GM18870 (cell line): ENCODE data around the gene CPLANE1.
"Not testable (repeated sequence)": the region's sequence is repeated elsewhere in the genome, so short reads cannot be mapped to it uniquely, and the experiment has no call there.

Source experiments
- ATAC-seq: cut with Tn5 transposase; IDR thresholded peaks from one replicate; pipeline ENCODE4 v1.9.1; 2021; ENCODE audit warnings: moderate library complexity; ENCODE audit not compliant: unreplicated experiment

Gene CPLANE1

DNA sequence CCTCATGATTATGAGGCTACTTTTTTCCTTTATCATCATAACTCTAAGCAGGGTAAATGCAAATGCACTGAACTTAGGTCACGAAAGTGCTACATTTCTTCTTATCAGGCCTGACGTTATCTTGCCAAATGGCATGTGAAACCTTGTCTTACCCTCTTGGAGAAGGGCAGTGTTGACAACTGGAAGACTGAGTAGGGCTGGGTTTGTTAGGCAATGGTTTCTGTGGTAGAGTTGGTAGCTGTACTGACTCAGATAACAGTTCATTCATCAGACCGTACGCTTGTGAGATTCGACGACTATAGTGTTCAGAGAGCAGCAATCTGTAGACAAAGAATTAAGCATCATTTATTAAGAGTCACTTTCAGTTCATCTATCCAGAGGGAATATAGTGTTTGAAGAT, 127.7 kb downstream of the CPLANE1 start:
- no peak for ATAC-seq

DNA sequence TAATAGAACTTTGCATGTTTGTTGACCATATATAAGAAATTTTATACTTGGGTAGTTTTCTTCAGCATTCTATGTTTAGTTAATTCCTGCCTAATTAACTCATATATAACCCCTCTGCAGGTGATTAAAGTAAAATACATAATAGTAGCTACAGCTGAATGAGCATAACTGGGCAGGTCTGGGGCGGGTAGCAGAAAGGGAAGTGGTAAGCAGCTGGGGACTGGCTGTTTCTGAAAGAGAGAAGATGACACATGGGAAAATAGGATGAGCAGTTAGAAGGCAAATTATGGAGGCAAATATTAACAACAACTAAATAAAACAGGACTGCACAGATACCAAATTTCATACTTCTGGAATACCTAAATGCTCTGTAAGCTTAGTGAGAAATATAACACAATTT, 128.1 kb downstream of the CPLANE1 start:
- no peak for ATAC-seq

DNA sequence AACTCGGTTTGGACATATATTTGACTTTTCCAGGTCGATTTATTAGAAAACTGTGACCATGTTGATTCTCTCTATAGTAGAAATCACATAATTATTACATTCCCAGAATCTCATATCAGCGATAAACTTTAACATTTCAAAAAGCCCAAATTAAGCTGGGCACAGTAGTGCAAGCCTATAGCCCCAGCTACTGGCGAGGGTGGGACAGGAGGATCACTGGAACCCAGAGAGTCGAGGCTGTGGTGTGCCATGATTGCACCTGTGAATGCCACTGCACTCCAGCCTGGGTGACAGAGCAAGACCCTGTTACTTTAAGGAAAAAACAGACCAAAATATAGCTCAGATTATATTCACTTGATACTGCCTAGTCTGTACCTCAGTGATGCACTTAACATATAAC, 128.9 kb downstream of the CPLANE1 start:
- ATAC-seq: no peak

DNA sequence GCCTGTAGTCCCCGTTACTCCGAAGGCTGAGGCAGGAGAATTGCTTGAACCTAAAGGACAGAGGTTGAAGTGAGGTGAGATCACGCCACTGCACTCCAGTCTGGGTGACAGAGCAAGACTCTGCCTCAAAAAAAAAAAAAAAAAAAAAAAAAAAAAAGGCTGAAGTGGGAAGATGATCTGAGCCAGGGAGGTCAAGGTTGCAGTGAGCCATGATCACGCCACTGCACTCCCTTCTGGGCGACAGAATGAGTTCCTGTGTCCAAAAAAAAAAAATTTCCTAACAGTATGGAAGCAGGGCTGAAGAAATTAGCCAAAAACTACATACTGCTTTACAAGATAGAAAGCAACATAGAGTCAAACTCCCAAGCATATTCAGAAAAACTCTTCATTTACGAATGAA, 132.8 kb downstream of the CPLANE1 start:
- ATAC-seq: no peak

DNA sequence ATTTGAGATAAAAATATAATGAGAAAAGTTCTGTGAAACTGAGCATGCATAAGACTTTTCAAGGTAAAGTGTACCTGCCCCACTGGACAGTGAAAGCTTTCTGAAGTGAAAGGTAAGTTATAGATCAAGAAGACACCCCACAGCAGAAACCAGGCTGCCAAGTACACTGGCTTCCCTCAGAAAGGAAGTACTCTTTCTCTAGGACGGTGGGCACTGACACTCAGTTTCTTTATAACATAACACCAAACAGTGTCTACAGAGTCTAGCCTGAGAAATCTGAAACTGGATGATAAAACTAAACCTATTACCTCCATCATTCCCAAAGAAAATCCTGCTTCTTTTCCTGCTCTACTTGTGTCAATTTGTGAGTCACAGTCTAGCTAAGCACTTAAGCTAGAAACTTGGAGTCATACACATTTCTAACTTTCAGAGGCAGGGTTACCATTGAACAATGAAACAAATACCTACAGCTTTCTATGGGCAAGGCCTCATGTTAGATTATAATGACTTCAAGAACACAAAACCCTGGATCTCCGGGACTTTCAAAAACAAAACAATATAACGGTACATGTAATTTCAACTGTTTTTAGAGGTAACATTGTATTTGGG, 136.7 kb downstream of the CPLANE1 start:
- ATAC-seq: no peak

DNA sequence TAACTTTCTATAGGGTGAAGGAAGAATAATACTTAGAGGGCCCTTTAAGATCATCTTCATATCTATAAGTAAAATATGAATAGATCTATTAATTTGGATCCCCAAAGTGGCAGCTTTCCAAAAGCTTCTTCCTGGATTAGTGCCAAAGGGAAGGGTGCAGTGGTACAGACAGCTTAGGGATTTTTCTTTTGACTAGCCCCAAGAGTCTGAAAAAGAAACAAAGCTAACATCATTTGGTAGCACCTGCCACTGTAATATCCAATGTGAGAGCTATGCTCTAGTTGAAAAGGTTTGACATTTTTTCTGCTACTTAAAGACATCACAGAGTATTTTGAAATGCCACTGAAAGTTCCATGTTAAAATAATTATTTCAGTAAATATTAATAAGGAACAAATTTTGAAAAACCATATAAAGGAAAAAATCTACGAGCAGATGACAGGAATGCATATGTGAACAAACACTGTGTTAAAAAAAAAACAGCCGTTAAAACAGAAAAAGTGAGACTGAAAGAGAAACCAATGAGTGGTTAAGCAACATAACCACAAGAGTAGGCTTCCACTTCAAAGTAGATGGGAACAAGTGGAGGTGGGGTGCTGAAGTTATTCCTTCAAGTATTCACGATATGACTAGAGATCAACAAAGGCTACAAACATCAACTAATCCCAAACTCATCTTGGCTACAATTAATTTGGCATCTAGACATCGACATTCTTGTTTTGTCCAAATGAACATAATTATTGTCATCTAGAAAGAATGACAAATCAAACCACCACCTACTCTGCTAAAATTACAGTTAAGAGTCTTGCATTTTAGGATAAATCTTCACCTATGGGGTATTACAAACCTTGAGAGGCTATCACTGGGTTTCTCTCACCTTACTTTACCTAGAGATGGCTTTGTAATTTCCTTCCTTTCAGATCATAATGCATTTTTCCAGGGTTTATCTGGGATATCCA, 137.5 kb downstream of the CPLANE1 start:
- peak; percentile 92 for ATAC-seq

DNA sequence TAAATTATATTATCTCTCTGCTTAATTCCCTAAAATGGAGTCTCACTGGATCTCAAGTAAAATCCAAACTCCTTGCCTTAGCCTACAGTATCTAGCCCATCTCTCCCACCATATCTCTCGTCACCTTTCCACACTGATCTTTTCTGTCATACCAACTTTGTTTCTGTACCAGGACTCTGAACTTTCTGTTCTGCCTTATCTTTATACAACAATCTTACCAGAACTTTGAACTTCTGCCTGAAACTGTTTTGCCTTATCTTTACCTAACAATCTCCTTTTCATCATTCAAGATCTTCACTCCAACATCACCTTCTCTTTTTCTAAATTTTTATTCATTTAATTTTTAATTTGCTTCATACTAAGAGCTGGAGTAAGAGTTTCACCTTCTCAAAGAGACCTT, 139.0 kb downstream of the CPLANE1 start:
- no peak for ATAC-seq

DNA sequence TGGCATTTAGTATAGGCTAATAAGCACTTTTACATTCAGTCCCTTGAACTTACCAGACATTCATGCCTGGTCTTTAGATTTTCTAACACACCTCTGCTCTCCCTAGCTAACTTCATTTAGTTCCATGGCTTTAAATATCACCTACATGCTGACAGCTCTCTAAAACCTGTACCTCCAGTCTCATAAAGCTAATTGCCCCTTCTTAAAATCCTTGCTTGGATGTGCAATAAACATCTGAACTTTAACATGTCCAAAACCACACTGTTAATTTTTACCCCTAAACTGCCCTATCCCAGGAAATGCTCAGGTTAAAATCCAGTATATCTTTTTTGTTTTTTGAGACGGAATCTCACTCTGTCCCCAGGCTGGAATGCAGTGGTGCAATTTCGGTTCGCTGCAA, 139.8 kb downstream of the CPLANE1 start:
- ATAC-seq: no peak

DNA sequence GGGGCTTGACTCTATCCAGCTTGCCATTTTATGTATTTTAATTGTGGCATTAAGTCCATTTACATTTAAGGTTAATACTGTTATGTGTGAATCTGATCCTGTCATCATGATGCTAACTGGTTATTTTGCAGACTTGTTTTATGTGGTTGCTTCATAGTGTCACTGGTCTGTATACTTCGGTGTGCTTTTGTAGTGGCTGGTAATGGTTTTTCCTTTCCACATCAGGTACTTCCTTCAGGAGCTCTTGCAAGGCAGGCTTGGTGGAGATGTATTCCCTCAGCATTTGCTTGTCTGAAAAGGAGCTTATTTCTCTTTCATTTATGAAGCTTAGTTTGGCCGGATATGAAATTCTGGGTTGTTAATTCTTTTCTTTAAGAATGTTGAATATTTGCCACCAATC, 145.9 kb downstream of the CPLANE1 start:
- no peak for ATAC-seq

DNA sequence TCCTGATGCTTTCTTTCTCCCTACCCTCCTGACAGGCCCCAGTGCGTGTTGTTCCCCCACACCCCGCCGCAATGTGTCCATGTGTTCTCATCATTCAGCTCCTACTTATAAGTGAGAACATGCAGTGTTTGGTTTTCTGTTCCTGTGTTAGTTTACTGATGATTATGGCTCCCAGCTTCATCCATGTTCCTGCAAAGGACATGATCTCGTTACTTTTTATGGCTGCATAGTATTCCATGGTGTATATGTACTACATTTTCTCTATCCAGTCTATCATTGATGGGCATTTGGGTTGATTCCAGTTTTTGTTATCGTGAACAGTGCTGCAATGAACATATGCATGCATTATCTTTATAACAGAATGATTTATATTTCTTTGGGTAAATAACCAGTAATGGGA, 149.9 kb downstream of the CPLANE1 start:
- ATAC-seq: not testable (repeated sequence)

DNA sequence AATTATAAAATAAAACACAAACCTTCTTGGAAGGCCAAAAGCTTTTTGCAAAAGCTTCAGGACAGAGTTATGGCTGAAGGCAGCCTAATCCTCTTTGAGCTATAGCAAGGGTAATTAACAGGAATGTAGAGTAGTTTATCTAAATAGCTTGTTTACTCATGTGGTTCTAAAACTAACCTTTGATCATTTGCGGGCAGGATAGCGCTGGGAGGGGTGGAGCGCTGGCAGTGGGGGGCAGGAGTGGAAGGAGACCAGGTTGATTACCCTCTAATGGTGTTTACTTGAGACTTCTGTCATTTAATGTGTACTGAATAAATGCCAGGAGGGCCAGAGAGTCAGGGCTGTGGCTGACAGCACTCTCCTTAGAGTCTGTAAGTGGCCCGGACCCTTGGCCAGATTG, 155.4 kb downstream of the CPLANE1 start:
- ATAC-seq: not testable (repeated sequence)

DNA sequence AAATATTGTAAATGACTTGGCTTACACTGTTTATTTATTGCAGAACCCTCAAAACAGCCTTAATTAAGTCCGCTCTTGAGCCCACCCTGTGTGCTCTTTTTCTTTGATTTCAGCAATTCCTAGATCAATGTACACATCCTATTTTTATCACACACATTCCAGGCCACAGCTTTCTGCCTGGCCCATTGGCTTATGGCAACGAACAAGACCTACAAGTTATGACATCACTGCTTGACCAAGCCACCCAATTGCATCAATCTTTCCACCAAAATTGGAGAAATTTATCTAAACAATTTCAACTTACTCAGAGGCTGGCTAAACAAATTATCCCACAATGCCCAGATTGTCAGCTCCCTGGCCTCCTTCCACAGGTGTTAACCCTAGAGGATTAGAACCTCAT, 158.4 kb downstream of the CPLANE1 start:
- ATAC-seq: no peak

DNA sequence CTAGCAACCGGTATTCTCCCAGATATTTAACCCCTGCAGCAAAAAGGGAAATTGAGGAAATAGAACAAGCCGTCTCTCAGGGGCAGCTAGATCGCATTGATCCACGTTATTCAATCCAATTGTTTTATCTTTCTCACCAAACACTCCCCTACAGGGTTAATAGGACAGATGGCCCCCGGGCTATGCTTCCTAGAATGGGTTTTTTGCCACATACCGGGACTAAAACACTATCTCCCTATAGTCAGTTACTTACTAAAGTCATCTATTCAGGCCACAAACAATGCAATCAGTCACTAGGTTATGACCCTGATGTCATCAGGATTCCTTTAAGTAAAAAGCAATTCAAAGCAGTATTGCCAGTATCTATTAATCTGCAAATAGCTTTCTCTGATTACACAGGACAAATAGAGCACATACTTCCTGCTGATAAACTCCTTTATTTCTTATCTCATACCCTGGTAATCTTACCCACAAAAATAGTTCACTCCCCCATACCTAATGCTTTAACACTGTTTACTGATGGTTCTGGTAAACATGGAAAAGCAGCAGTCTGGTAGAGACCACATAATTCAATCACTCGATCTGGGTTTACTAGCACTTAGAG, 159.0 kb downstream of the CPLANE1 start:
- ATAC-seq: no peak

DNA sequence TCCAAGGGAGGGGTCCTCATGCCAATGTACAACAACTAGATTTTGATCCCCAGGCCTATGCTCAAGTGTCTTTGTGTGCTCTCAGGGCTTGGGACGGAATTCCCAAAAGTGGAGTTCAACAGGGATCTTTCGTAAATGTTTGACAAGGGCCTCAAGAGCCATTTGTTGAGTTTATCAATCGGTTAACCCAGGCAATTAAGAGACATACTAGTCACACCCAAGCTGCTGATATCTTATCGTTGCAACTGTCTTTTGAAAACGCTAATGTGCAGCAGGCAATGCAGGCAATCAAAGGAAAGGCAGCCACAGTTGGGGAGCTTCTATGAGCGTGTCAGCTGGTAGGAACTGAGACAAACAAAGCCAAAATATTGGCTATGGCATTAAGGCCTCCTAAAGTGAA, 161.2 kb downstream of the CPLANE1 start:
- no peak for ATAC-seq

DNA sequence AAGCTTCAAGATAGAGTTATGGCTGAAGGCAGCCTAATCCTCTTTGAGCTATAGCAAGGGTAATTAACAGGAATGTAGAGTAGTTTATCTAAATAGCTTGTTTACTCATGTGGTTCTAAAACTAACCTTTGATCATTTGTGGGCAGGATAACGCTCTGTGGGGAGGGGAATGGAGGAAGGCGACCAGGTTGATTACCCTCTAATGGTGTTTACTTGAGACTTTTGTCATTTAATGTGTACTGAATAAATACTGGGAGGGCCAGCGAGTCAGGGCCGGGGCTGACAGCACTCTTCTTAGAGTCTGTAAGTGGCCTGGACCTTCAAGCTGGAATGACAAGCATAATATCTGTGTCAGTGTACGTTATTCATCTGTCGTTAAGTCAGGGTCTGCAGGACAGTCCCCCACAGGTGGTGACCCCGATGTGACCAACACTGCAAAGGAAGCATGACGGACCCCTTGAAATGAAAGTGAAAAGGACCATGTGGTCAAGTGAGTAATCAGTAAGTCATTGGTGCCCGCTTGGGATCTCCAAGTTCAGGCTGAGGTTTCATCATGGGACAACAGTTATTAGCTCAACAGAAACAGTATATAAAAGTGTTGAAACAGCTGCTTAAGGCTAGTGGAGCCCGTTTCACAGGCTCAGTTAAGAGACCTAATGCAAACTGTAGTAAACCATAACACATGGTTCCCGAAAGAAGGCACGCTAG, 162.6 kb downstream of the CPLANE1 start:
- ATAC-seq: no peak

DNA sequence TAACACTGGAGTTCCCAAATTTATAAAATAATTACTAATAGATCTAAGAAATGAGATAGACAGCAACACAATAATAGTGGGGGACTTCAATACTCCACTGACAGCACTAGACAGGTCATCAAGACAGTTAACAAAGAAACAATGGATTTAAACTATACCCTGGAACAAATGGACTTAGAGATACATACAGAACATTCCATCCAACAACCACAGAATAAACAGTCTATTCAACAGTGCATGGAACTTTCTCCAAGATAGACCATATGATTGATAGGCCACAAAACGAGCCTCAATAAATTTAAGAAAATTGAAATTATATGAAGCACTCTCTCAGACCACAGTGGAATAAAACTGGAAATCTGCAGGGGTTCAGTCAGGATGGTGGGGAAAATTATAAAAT, 163.2 kb downstream of the CPLANE1 start:
- not testable (repeated sequence) for ATAC-seq

DNA sequence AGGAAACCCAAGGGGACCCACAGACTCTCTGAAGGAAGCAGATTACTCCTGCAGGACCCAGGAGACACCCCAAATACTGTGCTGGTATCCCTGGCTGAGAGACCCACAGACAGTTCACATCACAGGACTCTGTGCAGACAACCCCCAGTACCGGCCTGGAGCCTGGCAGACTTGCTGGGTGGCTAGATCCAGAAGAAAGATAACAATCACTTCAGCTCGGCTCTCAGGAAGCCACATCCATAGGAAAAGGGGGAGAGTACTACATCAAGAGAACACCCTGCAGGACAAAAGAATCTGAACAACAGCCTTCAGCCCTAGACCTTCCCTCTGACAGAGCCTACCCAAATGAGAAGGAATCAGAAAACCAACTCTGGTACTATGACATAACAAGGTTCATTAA, 166.2 kb downstream of the CPLANE1 start:
- ATAC-seq: not testable (repeated sequence)

DNA sequence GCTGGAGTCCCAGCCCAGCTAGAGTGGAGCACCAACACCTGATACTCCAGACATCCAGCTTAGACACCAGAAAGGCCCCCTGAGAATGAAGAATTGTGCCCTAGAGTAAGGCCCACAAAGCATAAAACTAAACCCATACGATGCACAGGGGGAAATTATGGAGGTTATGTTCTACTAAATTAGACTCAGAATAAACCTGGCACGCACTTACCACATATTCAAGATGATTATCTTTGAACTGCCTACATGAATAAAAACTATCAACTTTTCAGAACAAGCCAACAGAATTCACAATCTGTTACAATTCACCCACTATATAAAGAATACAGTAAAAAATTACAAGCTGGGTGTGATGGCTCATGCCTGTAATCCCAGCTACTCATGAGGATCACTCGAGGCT, 168.5 kb downstream of the CPLANE1 start:
- ATAC-seq: no peak

DNA sequence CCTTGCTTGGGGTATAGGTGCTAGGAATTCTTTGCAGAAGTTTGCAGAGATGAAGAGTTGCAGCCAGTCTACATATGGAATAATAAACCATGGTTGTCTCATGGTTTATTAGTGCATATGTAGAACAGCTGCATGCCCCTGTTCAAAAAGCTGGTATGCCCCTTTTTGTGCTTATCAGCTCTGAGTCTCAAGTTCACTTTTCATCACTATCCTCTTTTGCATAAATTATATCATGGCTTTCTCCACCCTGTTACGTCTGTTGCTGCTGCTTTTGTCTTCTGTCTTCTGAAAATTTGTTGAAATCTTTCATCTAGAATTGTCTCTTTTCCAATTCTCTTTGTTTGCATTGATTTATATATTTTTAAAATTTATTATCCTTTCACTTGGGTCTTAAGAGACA, 172.0 kb downstream of the CPLANE1 start:
- no peak for ATAC-seq

DNA sequence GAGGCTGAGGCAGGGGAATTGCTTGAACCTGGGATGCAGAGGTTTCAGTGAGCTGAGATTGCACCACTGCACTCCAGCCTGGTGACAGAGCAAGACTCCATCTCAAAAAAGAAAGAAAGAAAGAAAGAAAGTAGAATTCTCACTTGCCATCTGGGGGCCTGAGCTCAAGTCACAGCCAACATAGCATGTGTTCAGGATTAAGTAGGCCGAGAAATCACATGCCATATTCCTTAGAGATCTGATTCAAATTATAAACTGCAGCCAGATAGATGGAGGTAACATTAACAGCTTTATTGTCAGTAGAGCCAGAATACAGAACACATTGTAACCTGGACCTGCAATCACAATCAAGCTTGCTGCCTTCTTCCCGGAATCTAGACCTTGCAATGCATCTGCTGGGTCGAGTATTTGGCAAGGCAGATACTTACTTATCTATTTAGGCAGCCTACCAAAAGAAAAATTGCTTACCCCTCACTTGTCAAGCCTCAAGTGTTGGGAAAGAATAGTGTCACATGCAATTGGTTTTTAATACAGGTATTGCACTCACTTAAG, 173.7 kb downstream of the CPLANE1 start:
- no peak for ATAC-seq
